SK-N-SH treated with all-trans-retinoic acid at 6 μM for 48 hours (cell line): ENCODE data around the gene STN1.

Experiments used
- BACH2 ChIP-seq: fragments of 250-450 bp; sonication (Bioruptor Pico); IDR thresholded peaks from 2 replicates; pipeline ENCODE4 v1.9.0; 2021; ENCODE audit warnings: mild to moderate bottlenecking, borderline replicate concordance
- ESRRG ChIP-seq: fragments of 250-450 bp; sonication (Bioruptor Pico); IDR thresholded peaks from 2 replicates; pipeline ENCODE4 v1.6.1; 2021; ENCODE audit warnings: mild to moderate bottlenecking
- TOX ChIP-seq: fragments of 250-450 bp; sonication (Bioruptor Pico); IDR thresholded peaks from 2 replicates; pipeline ENCODE4 v1.8.0; 2021; ENCODE audit warnings: mild to moderate bottlenecking, moderate library complexity, borderline replicate concordance
- ZC3H10 ChIP-seq: fragments of 250-450 bp; sonication (Bioruptor Pico); IDR thresholded peaks from 2 replicates; pipeline ENCODE4 v1.5.1; 2021; ENCODE audit warnings: mild to moderate bottlenecking, moderate library complexity
- ZFP3 ChIP-seq: fragments of 250-450 bp; sonication (Bioruptor Pico); IDR thresholded peaks from 2 replicates; pipeline ENCODE4 v1.5.0; 2020; ENCODE audit warnings: mild to moderate bottlenecking, moderate library complexity
- ZFP30 ChIP-seq: fragments of 450-650 bp; formaldehyde crosslinking; IDR thresholded peaks from 2 replicates; pipeline ENCODE4 v1.5.0; 2022; ENCODE audit warnings: mild to moderate bottlenecking, moderate library complexity
- TF ChIP-seq, protein P1 (sequence below): fragments of 250-450 bp; sonication (Bioruptor Pico); IDR thresholded peaks from 2 replicates; pipeline ENCODE4 v1.8.0; 2021; ENCODE audit warnings: low read depth, mild to moderate bottlenecking, moderate library complexity, borderline replicate concordance
- TF ChIP-seq, protein P2 (sequence below): fragments of 250-450 bp; sonication (Bioruptor Pico); IDR thresholded peaks from 2 replicates; pipeline ENCODE4 v1.8.0; 2020; ENCODE audit warnings: mild to moderate bottlenecking, moderate library complexity, borderline replicate concordance
- TF ChIP-seq, protein P3 (sequence below): fragments of 250-450 bp; sonication (Bioruptor Pico); IDR thresholded peaks from 2 replicates; pipeline ENCODE4 v1.5.1; 2020; ENCODE audit warnings: low read depth, mild to moderate bottlenecking, moderate library complexity

DNA sequence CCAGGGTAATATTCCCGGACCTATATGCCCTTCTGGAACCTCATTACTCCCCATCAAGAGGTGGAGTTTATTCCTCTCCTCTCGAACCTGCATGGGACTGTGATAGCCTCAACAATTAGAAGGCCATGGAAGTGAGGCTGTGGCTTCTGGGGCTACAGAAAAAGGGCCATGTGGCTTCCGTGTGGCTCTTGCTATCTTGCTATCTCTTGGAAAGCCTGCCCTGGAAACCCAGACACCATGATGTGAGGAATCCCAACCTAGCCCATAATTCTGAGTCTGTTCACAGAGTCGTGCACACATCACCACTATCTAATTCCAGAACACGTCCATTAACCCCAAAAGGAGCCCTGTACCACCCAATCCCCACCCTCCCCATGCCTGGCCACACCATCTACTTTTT lies 41.8 kb downstream of the STN1 start:
- TF ChIP-seq ESRRG (CRISPR knock-in tag) (no peak), ZC3H10 (CRISPR knock-in tag) (no peak), ZFP3 (CRISPR knock-in tag) (no peak), BACH2 (CRISPR knock-in tag) (no peak), TOX (CRISPR knock-in tag) (no peak), ZFP30 (CRISPR knock-in tag) (no peak)
- TF ChIP-seq, protein P1, sequence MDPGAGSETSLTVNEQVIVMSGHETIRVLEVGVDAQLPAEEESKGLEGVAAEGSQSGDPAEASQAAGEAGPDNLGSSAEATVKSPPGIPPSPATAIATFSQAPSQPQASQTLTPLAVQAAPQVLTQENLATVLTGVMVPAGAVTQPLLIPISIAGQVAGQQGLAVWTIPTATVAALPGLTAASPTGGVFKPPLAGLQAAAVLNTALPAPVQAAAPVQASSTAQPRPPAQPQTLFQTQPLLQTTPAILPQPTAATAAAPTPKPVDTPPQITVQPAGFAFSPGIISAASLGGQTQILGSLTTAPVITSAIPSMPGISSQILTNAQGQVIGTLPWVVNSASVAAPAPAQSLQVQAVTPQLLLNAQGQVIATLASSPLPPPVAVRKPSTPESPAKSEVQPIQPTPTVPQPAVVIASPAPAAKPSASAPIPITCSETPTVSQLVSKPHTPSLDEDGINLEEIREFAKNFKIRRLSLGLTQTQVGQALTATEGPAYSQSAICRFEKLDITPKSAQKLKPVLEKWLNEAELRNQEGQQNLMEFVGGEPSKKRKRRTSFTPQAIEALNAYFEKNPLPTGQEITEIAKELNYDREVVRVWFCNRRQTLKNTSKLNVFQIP (CRISPR knock-in tag) = no peak
- TF ChIP-seq, protein P2, sequence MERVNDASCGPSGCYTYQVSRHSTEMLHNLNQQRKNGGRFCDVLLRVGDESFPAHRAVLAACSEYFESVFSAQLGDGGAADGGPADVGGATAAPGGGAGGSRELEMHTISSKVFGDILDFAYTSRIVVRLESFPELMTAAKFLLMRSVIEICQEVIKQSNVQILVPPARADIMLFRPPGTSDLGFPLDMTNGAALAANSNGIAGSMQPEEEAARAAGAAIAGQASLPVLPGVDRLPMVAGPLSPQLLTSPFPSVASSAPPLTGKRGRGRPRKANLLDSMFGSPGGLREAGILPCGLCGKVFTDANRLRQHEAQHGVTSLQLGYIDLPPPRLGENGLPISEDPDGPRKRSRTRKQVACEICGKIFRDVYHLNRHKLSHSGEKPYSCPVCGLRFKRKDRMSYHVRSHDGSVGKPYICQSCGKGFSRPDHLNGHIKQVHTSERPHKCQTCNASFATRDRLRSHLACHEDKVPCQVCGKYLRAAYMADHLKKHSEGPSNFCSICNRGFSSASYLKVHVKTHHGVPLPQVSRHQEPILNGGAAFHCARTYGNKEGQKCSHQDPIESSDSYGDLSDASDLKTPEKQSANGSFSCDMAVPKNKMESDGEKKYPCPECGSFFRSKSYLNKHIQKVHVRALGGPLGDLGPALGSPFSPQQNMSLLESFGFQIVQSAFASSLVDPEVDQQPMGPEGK (CRISPR knock-in tag) = no peak
- TF ChIP-seq, protein P3, sequence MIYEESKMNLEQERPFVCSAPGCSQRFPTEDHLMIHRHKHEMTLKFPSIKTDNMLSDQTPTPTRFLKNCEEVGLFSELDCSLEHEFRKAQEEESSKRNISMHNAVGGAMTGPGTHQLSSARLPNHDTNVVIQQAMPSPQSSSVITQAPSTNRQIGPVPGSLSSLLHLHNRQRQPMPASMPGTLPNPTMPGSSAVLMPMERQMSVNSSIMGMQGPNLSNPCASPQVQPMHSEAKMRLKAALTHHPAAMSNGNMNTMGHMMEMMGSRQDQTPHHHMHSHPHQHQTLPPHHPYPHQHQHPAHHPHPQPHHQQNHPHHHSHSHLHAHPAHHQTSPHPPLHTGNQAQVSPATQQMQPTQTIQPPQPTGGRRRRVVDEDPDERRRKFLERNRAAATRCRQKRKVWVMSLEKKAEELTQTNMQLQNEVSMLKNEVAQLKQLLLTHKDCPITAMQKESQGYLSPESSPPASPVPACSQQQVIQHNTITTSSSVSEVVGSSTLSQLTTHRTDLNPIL = no peak
